GM18873 (cell line): Measurements from ENCODE around the gene ZNF236.
"Not testable (repeated sequence)": the region's sequence is repeated elsewhere in the genome, so short reads cannot be mapped to it uniquely, and the experiment has no call there.

Experiments
- ATAC-seq: cut with Tn5 transposase; IDR thresholded peaks from one replicate; pipeline ENCODE4 v1.9.1; 2021; ENCODE audit warnings: mild to moderate bottlenecking, moderate library complexity, moderate number of reproducible peaks; ENCODE audit not compliant: unreplicated experiment, low FRiP score

Gene ZNF236

DNA sequence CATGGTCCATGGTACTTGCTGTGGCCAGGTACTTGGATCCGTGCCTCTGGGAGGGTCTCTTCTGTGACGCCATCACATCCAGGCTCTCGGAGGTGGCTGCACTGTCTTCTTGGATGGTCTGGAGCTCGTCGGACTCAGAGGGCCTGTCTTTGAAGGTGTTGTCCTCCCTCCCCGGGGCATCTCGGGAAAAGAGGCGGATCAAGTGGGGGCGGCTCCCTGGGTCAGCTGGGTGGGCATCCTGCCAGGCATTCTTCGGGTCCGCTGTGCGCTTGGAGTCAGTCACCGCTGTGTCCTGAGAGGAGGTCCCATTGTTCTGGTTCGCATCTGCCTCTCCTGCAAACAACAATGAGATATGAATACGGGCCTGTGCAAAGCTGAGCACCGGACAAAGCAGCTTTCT lies 194.6 kb downstream of the ZNF236 start:
- ATAC-seq, result no peak

DNA sequence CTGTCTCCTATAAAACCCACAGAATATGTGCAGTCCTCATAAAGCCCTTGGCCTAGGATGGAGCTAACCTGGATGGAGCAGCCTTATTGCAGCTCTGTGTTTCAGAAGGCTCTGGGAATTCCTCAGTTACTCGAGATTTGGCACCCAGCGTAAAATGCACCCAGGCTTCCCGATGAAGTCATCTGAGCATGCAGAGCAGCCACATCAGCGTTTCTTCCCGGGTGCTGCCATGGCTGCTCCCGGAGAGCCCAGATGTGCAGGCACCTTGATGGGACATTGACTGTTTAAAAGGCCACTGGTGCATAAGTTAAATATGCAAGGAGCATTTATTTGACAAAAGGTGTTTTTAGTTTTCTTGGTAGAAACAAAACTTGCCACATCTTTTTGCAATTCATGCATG lies 195.0 kb downstream of the ZNF236 start:
- no peak for ATAC-seq

DNA sequence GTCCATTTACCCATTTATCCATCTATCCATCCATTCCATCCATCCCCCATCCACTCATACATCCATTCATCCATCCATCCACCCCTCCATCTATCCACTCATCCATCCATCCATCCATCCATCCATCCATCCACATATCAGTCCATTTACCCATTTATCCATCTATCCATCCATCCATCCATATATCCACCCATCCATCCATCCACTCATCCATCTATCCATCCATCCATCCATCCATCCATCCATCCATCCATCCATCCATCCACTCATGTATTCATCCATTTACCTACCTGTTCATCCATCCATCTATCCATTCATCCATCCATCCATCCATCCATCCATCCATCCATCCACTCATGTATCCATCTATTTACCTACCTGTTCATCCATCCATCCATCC lies 196.3 kb downstream of the ZNF236 start:
- ATAC-seq, result not testable (repeated sequence)

DNA sequence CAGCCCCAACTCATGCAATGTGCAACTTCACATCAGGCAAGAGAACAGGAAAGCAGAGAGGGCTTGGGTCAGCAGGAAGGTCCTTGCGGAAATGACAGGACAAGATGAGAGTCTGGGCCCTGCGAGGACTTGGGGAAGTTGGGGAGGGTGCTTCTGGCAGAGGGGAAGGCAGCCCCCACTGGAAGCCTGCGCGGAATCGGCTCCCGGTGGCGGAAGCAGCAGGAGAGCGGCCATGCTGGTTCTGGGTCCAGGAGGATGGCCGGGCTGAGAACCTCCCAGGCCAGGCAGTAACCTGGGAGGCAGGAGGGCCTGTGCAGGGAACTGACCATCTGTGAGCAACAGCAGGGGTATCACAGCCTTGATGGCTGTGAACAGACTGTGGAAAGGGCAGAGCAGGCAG lies 197.3 kb downstream of the ZNF236 start:
- no peak for ATAC-seq
